OCI-LY3 (cell line): Measurements from ENCODE around the gene OS9.

Experiments used
- CTCF ChIP-seq: fragments of 200-600, 300-600 bp; sonication (generic); IDR thresholded peaks from 2 replicates; pipeline ENCODE4 v1.5.1; 2014; ENCODE audit warnings: antibody characterized with exemption, low read length, low read depth
- EZH2phosphoT487 ChIP-seq: fragments of 200-600 bp; shearing (Covaris generic); IDR thresholded peaks from 2 replicates; pipeline ENCODE4 v1.6.1; 2018; ENCODE audit warnings: antibody characterized with exemption, mixed run types, low read depth

GRCh38 chr12:57707250-57707649 lies 13.3 kb downstream of the OS9 start:
- TF ChIP-seq CTCF (no peak), EZH2phosphoT487 (no peak)
